Hypothalamus (tissue), 51 donors: Measurements from ENCODE around the gene DYNLT2.

ENCODE experiments used
- DNase-seq, 51 donors: peaks; one replicate each; lab custom pipeline; 2025; lab: John Stamatoyannopoulos, UW

DYNLT2 gene

DNA sequence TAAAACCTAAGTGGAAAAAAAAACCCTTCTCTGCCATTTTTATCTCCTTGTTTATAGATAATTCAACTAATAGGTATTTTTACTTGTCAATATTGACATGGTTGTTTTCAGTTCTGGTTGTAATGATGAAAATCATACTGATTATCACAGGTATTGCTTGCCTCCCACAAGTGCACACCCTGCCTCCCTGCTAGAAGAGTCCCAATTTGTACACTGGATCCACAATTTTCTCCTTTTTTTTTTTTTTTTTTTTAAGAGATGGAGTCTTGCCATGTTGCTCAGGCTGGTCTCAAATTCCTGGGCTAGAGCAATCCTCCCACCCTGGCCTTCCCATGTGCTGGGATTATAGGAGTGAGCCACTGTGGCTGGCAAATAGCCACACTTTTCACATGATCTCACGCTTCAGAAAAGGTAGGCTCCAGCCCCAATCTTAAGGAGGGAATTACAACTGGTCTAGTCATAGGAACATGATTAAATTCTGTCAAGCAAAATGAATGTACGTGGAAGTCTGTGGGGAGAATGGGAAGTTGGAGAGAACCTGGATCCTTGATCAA, 12.3 kb downstream of the DYNLT2 start:
- no peak for DNase-seq

DNA sequence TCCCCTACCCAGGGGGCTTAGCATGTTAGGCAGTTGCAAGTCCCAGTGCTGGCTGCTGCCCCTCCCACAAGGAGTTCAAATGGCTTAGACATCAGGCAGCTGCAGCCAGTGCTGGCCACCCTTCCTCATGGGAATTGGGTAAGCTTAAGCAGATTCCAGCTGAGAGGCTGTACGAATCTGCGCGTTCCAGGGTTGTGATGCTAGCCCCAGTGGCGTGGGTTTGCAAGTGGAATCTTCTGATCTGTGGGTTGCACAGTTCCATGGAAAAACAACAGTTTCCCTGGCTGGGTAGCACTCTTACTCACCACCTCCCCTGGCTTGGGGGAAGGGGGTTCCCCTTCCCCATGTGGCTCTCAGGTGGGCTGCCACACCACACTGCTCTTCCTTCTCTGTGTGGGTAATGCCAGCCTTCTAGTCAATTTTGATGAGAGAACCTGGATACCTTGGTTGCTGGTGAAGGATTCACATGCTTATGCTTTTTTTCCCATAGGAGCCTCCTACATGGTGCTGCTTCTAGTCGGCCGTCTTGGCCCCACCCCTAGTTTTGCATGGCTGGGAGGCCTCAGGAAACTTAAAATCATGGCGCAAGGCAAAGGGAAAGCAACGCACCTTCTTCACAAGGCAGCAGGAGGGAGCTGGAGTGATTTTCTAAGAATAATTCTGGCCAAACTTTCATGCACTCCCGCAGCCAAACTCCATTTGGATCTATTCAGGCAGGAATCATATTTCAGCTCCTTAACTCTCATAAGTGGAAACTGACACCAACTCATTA, 13.0 kb downstream of the DYNLT2 start:
- DNase-seq, result no peak

DNA sequence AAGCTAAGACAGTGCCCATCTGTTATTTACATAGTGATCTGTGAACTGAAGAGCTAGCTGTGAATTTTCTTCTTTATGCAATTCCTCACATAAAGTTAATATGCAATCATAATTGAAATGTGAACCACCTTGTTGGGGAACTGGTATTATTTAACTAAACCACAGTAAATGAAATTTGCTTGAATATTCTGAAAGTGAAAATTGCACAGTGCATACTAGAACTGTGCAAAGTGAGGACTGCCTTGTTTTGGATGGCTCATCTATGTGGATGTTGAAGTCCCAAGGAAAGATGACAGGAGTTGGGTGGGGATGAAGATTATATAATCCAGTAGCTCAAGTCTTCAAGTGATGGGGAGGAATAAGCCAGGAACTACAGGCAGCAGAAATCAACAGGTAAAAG, 21.4 kb downstream of the DYNLT2 start:
- DNase-seq, result no peak

DNA sequence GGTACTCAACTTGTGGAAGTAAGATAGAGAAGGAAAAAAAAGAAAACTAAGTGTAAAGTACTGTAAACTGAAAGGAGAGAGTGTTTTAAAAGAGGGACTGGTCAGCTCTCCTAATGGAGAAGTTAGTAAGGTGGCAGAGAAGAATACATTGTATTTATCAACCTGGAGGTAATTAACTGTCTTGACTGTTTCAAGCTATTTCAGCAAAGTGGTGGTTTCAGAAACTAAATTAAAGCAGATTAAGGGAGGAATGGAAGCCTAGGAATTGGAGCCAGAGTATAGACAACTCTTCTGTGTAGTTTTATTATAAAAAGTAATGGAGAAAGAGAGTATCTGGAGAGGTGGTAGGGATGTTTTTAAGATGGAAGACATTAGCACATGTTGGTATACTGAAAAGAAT, 24.4 kb downstream of the DYNLT2 start:
- DNase-seq, result no peak

DNA sequence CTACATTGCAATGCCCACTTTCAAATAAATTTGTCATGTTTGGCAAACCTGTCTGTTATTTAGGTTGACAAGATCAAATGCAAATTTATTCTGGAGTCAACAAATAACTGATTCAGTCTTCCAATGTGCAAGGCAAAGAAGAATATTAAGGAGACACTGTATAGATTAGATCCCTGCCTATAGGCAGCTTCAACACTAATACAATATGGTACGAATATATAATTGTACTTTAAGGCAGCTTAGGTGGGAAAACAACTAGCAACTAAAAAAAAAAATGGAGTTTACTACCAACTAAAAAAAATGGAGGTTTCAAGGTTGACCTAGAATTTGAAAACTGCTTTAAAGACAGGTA, 25.3 kb downstream of the DYNLT2 start:
- no peak for DNase-seq

DNA sequence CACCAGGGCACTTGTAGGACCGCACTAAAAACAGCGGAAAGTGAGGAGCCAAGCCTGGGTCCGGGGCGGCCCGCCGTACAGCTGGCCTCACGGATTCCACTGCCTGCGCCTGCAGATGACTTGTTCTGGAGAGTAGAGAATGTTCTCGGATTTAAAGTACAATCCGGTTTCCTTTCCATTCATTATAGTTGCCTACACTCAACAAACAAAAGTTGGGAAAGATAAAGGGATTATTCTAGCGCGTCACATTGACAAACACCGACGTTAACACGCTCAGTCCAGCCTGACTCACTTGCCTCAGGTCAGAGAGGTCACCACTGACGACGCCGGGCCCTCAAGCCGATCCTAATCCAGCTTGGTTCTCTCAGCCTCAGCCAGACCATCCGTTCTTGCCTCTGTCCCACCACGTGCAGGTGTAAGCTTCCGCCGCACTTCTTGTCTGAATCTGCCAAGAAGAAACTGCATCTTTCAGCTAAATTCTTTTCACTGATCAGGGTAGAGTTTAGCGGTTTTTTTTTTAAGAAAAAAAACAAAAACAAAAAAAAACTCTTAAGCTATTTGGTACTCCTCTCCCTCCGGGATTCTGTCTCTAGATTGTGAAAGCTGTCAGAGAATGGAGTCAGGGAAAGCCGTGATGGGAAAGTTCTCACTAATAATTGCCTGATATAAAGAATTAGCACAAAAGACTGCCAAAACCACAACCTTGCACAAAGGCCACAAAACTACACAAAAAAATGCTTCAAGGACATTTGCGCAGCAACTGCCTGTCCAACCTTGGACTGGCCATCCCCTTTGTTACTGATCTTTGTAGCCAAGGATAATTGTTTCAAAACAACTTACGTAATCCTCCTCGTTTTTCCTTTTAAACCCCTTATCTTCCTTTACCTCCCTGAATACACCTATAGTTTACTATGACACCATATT, 26.0 kb downstream of the DYNLT2 start:
- DNase-seq, result peak in 33 of 51 donors; percentile 5 to 72 (median 25)

DNA sequence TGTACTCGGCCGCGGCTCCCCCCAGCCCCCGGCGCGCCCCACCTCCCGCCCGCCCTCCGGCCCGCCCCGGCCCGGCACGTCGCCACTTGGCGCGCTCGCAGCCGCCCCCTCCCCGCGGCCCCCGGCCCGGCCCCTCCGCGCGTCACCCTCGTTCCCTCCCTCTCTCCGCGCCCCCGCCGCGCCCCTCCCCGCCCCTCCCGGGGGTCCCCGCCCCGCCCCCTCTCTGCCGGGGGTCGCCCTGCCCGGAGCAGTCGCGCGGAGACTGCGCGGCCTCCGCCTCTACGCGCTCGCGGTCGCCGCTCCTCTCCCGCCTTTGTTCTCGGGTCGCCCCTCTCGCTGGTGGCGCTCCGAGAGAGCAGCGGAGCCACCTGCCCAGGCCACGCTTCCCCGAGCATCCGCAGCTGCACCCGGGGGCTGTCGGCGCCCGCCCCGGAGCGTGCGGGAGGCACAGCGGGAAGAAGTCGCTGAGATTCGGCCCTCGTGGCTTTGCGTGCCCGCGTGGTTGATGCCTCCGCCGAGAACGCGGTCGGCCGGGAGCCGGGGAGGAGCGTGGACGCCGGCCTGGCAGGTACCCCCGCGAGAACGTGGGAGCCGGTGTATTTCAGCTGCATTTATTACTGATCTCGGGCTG, 26.8 kb downstream of the DYNLT2 start, which contains the start of gene PHF10:
Gene PHF10 (minus strand): TSS at position 7 of the 631 bp plus-strand sequence. CDS start 569 bp downstream, outside the sequence.
- DNase-seq, result peak in 50 of 51 donors; percentile 13 to 82 (median 52)

DNA sequence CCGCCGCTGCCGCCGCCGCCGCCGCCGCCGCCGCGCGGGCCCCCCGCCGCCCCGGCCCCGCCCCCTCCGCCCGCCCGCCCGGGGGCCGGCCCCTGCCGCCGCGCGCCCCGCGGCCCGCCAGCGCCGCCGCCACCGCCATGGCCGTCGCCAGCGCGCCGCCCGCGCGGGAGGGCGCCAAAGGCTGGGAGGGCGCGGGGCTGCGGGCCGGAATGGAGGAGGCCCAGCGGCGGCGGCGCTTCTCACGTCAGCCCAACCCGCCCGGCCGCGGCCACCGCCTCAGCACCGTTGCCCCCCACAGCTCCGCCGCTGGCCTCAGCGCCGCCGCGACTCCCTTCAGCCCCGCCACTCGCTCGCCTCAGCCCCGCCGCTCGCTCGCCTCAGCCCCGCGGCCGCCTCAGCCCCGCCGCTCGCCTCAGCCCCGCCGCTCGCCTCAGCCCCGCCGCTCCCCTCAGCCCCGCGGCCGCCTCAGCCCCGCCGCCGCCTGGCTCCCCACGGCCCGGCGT, 27.3 kb downstream of the DYNLT2 start:
- DNase-seq, result peak in 22 of 51 donors; percentile 20 to 70 (median 46)

DNA sequence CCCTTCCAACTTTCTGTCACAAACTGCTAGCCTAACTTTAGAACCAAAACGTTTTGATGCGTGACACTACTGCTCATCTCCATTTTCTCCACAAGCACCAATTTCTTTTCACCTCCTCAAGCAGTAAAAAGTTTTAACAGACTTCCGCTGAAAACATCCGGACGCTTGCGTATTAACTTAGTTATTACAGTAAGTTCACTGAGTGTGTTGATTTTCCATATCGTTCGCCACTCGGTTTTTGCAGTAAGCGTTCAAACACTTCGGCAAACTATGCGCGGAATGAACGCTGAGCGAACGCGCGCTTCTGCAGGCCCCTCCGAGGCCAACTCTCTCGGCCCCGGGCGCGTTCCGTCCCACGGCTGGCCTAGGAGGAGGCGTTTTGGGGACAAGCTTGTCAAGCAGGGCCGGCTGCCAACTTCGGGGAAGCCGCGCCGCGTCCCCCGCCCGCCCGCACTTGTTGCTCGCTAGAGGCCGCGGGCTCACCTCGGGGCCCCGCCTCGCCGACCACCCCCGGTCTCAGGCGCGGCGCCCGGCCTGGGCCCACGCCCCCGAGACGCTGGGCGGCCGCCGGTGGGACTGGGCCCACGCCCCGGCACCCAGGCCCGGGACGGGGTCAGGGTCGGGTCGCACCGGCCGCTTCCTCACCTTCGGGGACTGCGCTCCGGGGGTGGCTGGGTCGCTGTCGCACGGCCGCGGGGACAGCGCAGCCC, 28.0 kb downstream of the DYNLT2 start:
- peak in 47 of 51 donors; percentile 22 to 79 (median 61) for DNase-seq

DNA sequence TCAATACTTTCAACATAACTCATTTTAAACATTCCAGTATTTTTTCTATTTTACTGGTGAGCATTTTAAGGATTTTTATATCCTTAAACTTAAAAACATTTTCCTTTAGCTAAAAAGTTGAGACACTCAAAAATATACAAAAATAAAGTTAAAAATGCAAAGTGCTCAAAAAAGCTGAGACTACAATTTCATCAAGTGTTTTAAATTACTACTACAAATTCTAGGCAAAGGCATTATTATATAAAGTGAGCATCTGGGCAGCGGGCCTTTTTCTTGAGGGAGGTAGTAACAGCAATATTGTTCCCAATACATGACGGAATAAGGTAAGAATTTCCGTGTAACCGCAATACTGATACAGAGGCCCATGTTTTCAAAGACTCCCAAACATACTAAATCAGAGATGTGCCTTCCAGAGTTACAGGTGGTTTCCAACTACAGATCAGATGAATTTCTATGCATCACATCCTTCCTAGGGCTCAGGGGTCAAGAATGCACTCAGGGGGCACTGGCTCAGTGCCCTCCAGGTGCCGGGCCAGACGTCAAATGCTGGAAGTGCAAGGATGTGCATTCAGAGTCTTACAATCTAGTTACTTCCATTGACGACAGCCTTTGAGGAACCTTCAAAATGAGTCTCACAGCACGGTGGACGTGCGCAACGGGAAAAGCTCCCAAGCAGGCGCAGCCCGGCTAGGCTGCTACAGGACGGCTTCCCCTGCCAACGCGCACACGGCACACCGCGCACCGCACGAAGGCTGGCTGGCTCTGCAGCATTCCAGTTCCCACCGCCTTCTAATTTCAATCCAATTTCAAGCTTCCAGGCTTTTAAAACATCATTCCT, 28.8 kb downstream of the DYNLT2 start:
- DNase-seq, result peak in 18 of 51 donors; percentile 4 to 70 (median 17)

DNA sequence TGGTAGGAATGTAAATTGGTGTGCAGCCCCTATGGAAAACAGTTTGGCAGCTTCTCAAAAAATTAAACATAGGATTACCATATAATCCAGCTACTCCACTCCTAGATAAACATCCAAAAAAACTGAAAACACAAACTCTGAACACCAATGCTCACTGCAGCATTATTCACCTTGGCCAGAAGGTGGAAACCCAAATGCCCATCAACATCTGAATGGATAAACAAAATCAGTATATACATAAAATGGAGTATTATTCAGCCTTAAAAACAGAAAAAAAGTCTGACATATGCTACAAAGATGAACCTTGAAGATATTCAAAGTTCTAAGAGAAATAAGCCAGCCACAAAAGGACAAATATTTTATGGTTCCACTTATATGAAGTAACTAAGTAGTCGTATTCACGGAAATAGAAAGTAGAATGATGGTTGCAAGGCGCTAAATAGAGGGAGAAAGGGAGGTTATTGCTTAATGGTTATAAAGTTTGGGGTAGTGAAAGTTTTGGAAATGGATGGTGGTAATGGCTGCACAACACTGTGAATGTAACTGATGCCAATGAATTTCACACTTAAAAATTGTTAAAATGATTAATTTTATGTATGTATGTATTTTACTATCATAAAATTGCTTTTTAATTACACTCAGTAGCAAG, 31.0 kb downstream of the DYNLT2 start:
- no peak for DNase-seq

DNA sequence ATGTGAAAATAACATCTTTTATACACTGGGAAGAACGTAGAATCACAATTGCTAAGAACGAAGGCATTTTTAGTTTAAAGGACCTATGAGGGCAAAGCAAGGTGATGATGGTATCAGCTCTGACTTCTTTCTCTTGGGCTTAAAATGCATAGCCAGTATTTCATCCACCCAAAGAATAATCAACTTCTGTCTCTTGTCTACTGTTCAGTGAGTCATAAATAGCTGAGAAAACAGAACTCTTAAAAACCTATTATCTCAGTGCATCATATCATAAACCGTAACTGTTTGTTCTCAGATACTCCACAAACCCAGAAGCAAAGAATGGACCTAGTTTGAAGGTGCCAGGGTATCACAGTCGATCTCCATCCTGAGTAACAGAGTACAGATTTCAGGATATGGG, 32.3 kb downstream of the DYNLT2 start:
- DNase-seq, result no peak

DNA sequence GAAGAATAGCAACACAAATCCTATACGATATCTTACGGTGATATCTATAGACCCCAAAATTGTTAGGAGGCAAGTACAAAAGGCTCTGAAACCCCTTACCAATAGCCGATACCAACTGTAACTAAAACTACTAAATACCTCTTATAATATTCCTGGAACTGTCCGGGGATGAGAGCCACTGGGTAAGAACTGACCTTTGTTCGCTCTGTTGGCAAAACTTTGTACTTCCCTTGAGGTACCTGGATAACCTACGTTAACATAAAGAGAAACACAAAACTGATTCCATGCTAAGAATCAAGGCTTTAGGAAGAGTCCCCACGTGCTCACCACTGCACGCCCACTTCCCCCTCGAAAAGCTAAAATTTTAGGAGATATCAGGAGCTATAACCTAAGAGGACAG, 36.8 kb downstream of the DYNLT2 start:
- no peak for DNase-seq

DNA sequence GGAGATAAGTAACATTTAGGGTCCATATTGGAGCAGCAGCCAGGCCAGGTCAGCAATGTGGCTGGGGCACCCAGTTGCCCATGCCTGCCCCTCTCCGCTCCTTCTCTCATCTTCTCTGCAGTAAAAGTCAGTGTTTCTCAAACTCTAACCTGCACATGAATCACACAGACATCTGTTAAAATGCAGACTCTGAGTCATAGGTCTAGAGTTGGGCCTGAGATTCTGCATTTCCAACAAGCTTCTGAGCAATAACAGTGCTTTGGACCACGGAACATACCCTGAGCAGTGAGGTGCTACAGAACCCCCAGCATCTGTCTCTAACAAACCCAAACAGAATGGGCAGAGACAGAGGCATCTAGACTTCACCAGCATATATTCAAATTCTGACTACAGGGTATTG, 37.2 kb downstream of the DYNLT2 start:
- no peak for DNase-seq

DNA sequence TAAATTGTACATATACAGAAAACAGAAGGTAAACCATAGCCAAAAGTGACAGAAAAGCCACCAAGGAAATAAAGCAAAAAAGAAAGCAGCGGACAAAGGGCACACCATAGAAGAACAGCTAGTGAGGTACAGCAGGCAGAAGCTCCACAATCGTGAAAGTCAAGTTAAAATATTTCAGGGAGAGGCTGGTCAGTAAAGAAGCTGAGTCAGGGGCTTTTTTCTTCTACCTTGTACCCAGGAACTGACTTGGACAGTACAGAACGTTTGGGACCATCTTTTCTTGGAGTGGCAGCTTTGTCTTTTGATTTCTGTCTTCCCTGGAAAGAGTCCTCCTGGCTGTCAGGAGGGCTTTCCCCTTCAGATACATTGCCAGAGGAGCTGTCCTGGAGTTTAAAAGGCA, 41.4 kb downstream of the DYNLT2 start:
- DNase-seq, result no peak

DNA sequence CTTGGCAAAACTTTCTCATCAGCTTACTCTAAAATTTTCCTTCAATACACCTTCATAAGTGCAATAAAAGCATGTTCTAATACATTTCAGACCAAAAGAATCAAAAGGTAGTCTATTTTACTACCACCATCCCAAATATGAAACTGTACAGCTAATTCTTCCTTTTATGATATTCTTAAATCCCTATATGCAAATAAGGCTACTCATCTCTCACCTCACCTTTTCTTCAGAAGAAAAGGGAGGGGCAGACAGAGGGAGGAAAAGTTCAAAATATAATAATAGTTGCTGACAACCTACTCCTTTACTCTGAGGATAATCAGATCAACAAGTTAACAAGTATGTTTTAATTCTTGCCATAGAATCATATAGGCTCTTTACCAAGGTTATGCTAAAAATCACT, 42.1 kb downstream of the DYNLT2 start:
- DNase-seq, result no peak

DNA sequence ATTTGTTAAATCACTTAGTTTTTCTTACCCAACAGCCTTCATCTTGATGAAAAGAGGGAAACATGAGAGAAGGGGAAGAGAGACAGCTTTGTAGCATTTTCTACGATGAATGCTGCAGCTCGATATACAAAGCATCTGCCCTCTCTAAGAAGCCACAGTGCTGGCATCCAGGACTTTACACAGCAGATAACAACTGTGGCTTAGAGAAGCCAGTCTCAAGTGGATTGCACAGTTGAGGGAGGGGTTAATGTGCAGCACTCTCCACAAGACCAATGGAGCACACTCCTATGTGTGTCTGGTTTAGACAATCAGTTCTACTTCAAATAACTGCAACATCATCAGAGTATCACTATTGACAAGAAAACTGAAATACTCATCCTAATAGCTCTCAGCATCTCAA, 43.6 kb downstream of the DYNLT2 start:
- DNase-seq, result no peak

DNA sequence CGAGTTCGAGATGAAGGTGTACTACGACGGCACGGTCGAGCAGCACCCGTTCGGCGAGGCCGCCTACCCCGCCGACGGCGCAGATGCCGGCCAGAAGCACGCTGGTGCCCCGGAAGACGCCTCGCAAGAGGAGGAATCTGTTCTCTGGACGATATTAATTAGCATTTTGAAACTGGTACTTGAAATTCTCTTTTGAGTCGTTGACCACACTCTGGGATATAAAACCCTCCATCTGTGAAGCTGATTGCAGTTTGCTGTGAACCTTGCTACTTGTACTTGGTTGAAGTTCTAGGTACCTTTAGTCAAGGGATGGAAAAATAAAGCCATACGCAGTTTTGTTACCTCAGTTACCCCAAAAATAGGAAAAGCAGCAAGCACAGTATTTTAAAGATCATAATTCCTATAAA, 48.5 kb downstream of the DYNLT2 start:
- no peak for DNase-seq
